ACHN (cell line): ENCODE data around the gene FRAT1.
"Not testable (repeated sequence)": the region's sequence is repeated elsewhere in the genome, so short reads cannot be mapped to it uniquely, and the experiment has no call there.

ENCODE experiments used
- DNase-seq: peaks from one replicate; pipeline ENCODE4 v3.0.0-alpha.2; 2015
- in situ Hi-C: cut with HindIII; loops from 2 replicates; pipeline ENCODE4 v1.10.0; 2017; ENCODE audit warnings: low sequenced_read_pairs, low pct_ligation_motif_present, low pct_unique_long_range_greater_than_20kb

The FRAT1 gene

DNA sequence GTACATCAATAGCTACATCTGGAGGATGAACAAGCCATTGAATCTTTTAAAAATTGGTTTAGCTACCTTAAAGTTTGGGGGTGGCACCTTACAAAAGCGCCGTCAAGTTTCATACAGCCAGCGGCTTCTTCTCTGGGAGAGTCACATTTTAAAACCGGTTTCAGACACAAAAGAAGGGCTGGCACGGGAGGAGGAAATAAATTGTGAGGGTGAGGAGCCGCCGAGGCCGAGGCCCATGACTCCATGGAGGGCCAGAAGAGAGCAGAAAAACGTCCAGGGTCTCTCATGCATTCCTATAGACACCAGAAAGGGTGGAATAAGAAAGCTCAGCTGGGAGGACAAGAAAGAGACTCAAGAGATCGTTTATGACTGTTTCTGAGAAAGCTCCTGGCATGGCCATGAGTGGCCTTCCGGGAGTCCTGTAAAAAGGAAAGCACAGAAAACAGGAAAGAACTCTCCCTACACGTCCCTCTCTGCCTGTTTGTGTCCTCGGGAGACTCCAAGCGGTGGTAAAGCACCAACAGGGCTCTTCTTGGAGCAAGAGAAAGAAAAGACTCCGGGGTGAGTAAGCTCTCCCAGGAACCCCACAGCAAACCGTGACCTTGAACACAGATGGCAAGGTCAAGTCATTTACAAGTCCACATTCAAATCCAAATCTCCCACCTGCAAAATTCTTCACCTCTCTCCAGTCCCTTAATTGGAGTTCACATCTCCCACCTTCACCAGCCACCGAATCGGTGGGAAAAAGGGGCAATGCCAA is 13.7 kb downstream of the FRAT1 start:
- peak; percentile 88 for DNase-seq
- in situ Hi-C loops: no loop called here

DNA sequence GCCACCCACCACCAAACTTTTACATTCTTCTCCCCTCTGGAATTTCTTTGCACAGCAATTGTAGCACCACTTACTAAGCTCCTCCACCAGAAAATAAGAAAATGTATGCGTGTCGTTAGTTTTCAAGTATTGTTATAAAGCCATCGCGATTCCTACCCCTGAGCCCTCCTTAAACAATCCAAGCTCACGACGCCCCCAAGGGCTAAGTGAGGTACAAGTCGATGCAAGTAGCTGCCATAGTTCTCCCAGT is 14.2 kb downstream of the FRAT1 start:
- in situ Hi-C loops: no loop called here
- DNase-seq: peak; percentile 74

- in situ Hi-C loops: no loop called here
- peak; percentile 55 for DNase-seq
Measured at GRCh38 chr10:97333601-97334369, 14.7 kb downstream of the FRAT1 start.

DNA sequence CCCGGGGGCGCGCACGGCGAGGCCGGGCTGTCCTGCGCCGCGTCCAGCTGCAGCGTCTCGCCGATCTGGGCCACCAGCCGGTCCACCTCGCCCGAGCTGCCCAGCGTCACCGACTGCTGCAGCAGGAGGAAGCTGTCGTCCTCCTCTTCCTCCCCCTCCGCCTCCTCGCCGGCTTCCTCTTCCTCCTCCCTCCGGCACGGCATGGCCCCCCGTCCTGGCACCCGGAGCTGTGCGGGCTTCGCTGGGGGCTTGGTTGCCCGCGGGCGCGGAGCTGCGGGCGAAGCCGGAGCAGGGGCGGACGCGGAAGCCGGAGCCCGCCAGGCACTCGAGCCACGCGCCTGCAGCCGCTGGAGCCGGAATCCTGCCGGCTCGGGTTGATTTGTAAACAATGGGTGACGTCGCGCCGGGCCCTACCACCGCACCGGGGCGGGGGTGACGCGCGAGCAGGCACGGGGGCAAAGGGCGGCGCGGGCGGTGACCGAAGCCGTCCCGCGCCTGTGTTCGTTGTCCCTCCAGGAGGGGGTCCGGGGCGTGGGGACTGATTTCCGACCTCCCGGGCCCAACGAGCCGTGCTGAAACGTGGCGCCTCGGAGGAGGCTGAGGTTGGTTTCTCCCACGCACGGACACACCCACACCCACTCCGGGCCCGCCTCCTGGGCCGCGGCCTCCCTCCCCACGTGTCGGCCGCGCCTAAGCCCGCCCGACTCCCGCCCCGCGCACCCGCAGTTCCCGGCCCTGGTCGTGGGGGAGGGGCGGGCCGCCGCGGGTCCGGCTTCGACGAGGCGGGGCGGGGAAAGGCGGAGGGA is 15.5 kb downstream of the FRAT1 start, which contains the start of gene FRAT2:
Gene FRAT2 (minus strand): TSS at position 360 of the 806 bp plus-strand sequence. CDS start 157 bp downstream, at position 203.
- in situ Hi-C loops: no loop called here
- peak; percentile 93 for DNase-seq

DNA sequence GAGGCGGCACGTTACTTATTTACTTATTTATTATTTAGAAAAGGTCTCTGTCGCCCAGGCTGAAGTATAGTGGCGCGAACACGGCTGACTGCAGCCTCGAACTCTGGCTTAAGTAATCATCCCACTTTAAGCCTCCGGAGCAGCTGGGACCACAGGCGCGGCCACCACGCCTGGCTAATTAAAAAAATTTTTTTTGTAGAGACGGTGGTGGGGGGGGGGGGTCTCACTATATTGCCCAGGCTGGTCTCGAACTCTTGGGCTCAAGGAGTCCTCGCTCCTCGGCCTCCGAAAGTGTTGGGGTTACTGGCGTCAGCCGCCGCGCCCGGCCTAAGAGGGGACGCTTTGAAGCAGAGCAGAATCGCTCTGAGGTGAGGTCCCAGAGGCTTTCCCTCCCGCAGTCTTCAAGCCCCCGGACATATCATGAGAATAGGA is 16.1 kb downstream of the FRAT1 start:
- no peak for DNase-seq
- in situ Hi-C loops: no loop called here

DNA sequence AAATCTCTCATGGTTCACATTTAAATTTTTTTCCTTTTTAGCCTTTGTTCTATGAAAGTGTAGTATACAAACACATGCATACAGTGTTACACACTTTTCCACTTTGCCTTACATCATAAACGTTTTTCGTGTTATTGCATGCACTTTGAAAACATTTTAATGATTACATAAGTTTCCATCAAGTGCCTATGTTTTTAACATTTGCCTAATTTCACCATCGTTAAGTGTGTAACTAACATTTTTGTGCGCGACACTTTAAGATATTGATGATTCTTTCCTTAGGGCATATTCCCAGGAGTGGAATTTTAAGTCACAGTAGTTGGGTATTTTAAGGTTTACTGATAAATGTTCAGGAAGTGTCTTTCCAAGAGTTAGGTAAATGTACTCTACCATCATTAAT is 16.9 kb downstream of the FRAT1 start:
- DNase-seq: no peak
- in situ Hi-C loops: no loop called here

DNA sequence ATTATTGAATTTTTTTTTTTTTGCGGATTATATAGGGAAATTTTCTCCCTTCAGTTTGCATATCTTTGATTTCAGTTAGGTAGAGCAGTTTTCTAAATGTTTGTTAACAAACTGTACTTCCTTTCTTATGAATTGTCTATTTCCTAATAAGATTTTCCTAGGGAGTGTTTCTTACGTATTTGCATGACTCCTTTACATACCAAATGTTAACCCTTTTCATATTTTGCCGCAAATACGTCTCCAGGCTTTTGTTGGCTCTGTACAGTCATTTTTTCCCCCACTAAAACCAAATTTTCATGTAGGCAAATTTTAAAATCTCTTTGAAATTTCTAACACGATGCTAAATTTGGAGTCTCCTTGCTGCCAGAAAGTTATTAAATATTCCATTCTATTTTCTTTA is 17.4 kb downstream of the FRAT1 start:
- DNase-seq: no peak
- in situ Hi-C loops: no loop called here

DNA sequence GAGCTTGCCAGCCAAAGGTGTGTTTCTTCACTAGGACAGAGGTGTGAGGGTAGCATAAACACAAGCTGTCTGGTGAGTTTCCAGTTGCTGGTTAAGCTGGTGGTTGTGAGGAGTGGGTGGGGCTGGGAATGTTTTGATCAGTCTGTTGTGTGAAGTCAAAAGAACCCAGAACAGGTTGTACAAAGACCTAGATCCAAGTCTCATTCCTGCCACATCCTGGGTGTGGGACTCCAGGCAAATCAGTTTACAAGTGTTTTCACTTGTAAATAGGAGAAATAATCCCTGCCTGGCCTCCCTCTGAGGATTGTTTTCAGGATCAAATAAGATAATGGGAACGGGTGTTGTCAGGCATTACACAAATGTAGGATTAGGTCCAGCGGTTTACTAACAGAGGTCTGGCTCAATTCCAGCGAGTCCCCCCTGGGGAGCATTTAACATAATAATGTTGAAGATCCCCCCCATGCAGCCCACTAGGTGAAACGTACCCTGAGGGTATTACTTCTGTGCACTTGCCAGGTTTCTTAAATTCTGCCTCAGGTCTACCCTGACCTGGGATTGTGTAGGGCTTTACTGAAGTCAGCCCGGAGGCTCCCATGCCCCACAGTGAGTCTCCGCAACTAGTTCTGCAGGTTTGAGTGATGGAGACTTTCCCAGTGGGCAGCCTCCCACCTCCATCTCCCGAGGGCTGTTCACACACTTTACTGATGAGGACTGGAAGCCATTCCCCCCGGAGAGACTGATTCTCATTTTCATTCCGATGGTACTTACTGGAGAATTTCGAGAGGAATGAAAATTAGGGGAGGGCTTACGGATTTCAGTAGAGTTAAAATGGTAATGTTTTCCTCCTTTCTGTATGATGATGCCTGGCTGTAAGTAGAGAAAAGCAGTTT is 18.1 kb downstream of the FRAT1 start:
- in situ Hi-C loops: no loop called here
- no peak for DNase-seq

GRCh38 chr10:97338041-97338440 is 19.0 kb downstream of the FRAT1 start:
- DNase-seq: no peak
- in situ Hi-C loops: no loop called here

DNA sequence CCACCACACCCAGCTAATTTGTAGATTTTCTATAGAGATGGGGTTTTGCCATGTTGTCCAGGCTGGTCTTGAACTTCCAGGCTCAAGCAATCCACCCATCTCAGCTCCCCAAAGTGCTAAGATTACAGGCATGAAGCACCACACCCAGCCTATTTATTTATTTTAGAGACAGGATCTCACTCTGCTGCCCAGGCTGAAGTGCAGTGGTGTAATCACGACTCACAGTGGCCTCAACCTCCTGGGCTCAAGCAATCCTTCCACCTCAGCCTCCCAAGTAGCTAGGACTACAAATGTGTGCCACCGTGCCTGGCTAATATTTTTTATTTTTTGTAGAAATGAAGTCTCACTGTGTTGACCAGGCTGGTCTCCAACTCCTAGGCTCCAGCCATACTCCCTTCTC is 22.3 kb downstream of the FRAT1 start:
- DNase-seq: no peak
- in situ Hi-C loops: no loop called here

GRCh38 chr10:97343664-97344063 is 24.6 kb downstream of the FRAT1 start:
- in situ Hi-C loops, DNase-seq: not testable (repeated sequence)

- in situ Hi-C loops: no loop called here
- no peak for DNase-seq
Measured at GRCh38 chr10:97347317-97347716, 28.2 kb downstream of the FRAT1 start.

DNA sequence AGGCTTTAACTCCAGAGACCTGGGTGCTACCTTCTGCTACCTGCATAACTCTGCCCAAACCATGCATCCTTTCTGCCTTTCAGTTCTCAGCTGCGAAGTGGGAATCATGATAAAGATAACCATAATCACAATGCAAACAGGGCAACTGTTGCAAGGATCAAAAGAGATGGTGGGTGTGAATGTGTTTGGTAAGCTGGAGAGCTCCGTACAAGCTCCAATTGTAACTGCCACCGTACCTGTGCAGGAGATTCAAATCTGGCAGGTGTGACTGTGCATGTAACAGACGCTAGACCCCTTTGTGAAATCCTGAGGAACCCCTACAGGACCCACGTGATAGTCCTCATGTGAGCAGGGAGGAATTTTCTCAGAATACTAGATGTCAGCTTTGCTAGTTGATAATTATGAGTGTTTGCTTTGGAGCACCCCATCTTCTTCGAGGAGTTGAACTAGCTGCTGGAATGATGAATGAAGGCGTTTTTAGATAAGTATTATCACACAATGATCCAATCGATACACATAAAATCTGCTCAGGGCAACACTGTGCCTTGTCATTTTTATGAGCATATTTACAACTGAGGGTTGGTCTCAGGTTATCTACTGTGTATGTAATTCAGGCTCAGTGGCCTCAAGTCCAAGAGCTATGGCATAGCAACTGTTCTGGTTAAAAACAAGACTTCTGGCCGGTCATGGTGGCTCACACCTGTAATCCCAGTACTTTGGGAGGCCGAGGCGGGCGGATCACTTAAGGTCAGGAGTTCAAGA is 30.9 kb downstream of the FRAT1 start:
- in situ Hi-C loops: no loop called here

GRCh38 chr10:97353945-97354344 is 34.9 kb downstream of the FRAT1 start:
- in situ Hi-C loops: no loop called here
- DNase-seq: no peak

More for the DNA sequence above, 30.9 kb downstream of the FRAT1 start:
- DNase-seq: no peak

DNA sequence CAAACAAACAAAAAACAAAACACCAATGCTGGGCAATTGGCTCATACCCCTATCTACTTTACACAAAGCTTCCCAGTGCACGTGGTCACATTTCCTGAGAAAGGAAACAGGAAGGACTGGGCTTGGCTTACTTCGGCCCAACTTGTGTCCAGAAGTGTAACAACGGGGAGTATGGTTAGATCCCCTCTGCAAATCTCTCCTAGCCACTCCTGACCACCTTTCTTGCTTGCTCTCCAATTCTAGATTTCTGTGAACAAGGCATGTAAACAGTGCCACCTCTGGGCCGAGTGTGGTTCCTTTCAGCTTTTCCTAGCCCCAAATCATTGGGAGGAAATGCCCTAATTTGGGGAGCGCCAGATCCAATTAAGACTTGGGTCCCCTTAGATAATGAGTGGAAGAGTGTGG is 36.5 kb downstream of the FRAT1 start:
- peak; percentile 20 for DNase-seq
- in situ Hi-C loops: no loop called here

GRCh38 chr10:97356318-97356914 is 37.3 kb downstream of the FRAT1 start:
- no peak for DNase-seq
- in situ Hi-C loops: no loop called here

GRCh38 chr10:97356918-97357317 is 37.8 kb downstream of the FRAT1 start:
- in situ Hi-C loops: no loop called here
- no peak for DNase-seq
